ENCODE measurements around the gene PRR15L. TPM values are rescaled to one million over a fixed set of nuclear protein-coding genes. Genes with fewer than 3 reads are reported as not detected.
"Not testable (repeated sequence)": the region's sequence is repeated elsewhere in the genome, so short reads cannot be mapped to it uniquely, and the experiment has no call there.

The PRR15L gene
- total RNA-seq, 2 donors from 2014 or later = not detected

- Mint-ChIP-seq H3K36me3 (peaks cover 2 to 6% of the 10 kb centered on the region in 2 donors), H3K27ac (peak overlapping the region in 1 of 2 donors; percentile 14), H3K9me3 (no peaks in the 10 kb centered on the region)
- DNase-seq (ENCODE audit: low spot score in 2 of 2) = no peak
- ATAC-seq = no peak
Observed at GRCh38 chr17:47950448-47950847, 7.2 kb downstream of the PRR15L start.

GRCh38 chr17:47949946-47950345, 7.7 kb downstream of the PRR15L start:
- ATAC-seq = peak in 1 of 2 donors; percentile 10
- H3K27ac Mint-ChIP-seq = peak overlapping the region in 1 of 2 donors; percentile 14
- H3K36me3 Mint-ChIP-seq = peaks cover 7 to 11% of the 10 kb centered on the region in 2 donors
- peak in 1 of 2 donors; percentile 12 for DNase-seq (ENCODE audit: low spot score in 2 of 2)
- no peaks in the 10 kb centered on the region for H3K9me3 Mint-ChIP-seq

DNA sequence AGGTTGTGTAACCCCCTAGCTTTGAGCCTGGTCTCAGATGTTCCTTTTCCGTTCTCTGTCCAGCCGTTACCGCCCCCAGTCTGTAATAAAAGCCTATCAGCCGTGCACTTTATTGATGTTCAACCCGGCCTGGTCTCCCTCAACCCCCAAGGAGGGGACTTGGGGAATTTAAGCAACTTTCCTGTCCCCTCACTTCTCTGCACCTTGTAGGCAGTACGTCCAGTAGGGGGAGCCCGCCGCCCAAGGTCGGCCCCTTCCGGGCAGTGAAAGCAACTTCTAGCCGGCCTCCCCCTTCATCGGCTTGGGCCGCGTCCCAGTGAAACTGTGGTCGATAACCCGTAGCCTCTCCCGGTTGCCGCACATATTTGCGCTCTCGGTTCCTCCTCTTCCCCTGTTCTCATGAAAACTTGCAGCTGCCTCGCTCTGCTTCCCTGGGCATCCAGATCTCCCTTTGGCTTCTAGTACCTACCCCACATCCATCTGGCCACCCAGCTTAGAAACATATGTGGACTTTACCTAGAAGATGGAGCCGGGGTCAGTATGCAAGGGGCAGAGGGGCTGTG, 8.4 kb downstream of the PRR15L start:
- no peaks in the 10 kb centered on the region for H3K9me3 Mint-ChIP-seq
- DNase-seq (ENCODE audit: low spot score in 2 of 2) = peak; percentile 79 to 91
- peak; percentile 73 to 79 for ATAC-seq

DNA sequence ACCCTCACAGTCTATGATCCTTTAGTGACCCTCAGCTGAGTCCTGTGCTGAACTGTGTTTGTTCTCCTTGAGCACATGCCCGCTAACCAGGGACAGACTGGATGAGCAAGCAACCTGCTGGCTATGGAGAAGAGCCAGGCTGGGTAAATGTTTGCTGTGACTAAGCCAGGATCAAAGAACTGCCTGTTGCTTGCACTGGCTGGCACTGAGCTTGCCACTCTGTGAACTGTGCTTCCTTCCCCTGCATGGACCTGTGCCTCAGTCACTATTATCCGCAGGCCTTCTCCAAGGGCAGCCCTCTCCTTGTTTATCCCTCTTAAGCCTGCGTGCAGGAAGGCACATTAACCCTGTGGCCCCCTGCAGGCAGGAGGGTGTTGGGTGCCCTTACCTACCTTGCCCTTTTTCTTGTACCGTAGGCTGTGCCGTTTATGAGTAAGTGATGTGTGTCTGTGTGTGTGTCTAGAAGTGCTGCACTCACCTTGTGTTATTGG, 8.9 kb downstream of the PRR15L start:
- DNase-seq (ENCODE audit: low spot score in 2 of 2) = no peak
- peak in 1 of 2 donors; percentile 30 for ATAC-seq
- Mint-ChIP-seq H3K27ac (peak overlapping the region in 1 of 2 donors; percentile 14), H3K9me3 (no peaks in the 10 kb centered on the region), H3K36me3 (peaks cover 10 to 14% of the 10 kb centered on the region in 2 donors)

More for the DNA sequence above, 8.4 kb downstream of the PRR15L start:
- Mint-ChIP-seq H3K27ac (peak overlapping the region in 1 of 2 donors; percentile 14), H3K36me3 (peaks cover 10 to 14% of the 10 kb centered on the region in 2 donors)

DNA sequence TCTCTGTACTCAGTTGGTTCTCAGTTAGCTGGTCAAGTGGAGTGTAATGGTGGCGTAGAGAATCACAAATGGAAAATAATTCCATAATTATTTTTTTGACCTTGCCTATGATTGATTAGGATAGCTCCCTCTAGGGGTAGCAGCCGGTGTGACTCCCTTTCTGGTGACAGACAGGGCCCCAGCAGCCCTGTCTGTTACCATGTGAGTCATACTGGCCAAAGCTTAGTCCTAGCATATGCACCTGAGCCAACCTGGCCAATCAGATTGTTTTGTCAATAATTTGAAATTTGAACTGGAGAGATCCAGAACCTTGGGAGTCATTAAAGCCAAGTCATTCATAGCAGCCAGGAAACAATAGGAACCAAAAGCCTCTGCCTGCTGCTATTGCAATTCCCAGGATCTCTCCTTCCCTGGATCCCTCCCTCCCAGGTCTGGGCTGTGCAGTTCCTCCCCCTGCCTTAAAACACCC, 10.7 kb downstream of the PRR15L start:
- DNase-seq (ENCODE audit: low spot score in 2 of 2) = peak; percentile 72 to 79
- peak; percentile 89 for ATAC-seq
- Mint-ChIP-seq H3K27ac (peak overlapping the region in 1 of 2 donors; percentile 71), H3K9me3 (no peaks in the 10 kb centered on the region), H3K36me3 (peaks cover 13 to 18% of the 10 kb centered on the region in 2 donors)

DNA sequence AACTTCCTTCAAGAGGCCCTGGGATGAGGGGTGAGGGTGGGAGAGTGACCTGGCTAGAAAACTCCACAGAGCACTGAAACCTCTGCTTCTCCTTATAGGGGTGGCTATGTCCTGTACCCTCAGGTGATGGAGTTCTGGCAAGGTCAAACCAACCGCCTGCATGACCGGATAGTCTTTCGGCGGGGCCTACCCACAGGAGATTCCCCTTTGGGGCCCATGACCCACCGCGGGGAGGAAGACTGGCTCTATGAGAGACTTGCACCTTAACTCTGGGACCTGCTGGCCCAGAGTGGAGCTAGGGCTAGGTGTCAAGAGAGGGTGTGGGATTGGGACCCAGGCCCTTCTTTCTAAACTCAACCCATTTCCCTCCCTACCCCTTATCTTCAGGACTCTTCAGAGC, 11.2 kb downstream of the PRR15L start:
- H3K27ac Mint-ChIP-seq = peak overlapping the region in 1 of 2 donors; percentile 71
- DNase-seq (ENCODE audit: low spot score in 2 of 2) (no peak), ATAC-seq (no peak)
- H3K9me3 Mint-ChIP-seq = no peaks in the 10 kb centered on the region
- H3K36me3 Mint-ChIP-seq = peaks cover 18 to 22% of the 10 kb centered on the region in 2 donors

GRCh38 chr17:47945529-47946508, 11.9 kb downstream of the PRR15L start:
- DNase-seq (ENCODE audit: low spot score in 2 of 2) (no peak), ATAC-seq (no peak)
- Mint-ChIP-seq H3K36me3 (peaks cover 25 to 29% of the 10 kb centered on the region in 2 donors), H3K27ac (peak overlapping the region; percentile 31 to 71), H3K9me3 (peaks cover 4 to 6% of the 10 kb centered on the region in 2 donors)

DNA sequence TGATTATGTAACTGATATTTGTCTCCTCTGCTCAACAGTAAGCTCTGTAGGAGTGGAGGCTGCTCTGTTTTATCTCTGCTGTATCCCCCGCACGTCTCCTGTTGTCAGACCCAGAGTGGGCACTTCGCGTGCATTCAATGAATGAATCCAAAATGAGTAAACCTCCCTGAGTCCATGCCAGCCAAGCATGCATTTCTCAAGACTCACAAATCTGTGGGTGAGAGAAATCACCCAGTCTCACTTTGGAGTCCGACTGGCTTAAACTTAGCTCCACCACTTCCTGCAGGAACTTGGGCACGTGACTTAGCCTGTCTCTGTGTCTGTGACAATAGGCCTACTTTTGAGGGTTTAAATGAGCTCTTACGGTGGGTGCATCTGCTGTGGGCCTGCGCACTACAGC, 12.6 kb downstream of the PRR15L start:
- no peak for DNase-seq (ENCODE audit: low spot score in 2 of 2)
- no peak for ATAC-seq
- H3K27ac Mint-ChIP-seq = peak overlapping the region; percentile 23 to 71
- H3K36me3 Mint-ChIP-seq = peaks cover 30 to 31% of the 10 kb centered on the region in 2 donors
- peaks cover 6% of the 10 kb centered on the region in 2 donors for H3K9me3 Mint-ChIP-seq

DNA sequence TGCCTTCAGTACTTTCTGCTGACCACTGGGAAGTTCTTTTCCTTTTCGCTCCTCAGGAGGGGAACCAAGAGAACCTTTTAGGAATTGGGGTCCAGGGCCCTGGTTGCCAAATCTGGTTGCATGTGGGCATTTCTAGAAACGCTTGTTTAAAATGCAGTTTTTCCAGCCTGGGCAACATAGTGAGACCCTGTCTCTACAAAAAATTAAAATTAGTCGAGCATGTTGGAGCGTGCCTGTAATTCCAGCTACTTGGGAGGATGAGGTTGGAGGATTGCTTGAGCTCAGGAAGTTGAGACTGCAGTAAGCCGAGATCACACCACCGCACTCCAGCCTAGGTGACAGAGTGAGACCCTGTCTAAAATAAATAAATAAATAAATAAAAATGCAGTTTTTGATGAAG, 15.1 kb downstream of the PRR15L start:
- DNase-seq (ENCODE audit: low spot score in 2 of 2) (no peak), ATAC-seq (no peak)
- H3K36me3 Mint-ChIP-seq = peaks cover 26 to 33% of the 10 kb centered on the region in 2 donors
- peaks cover 6% of the 10 kb centered on the region in 2 donors for H3K9me3 Mint-ChIP-seq
- peak overlapping the region; percentile 93 to 96 for H3K27ac Mint-ChIP-seq

GRCh38 chr17:47942096-47942510, 15.6 kb downstream of the PRR15L start:
- Mint-ChIP-seq H3K27ac (peak overlapping the region; percentile 93 to 96), H3K36me3 (peaks cover 26 to 33% of the 10 kb centered on the region in 2 donors), H3K9me3 (peaks cover 6% of the 10 kb centered on the region in 2 donors)
- no peak for DNase-seq (ENCODE audit: low spot score in 2 of 2)
- no peak for ATAC-seq

GRCh38 chr17:47941246-47942095, 16.2 kb downstream of the PRR15L start, which contains the start of gene PNPO:
TSS of gene PNPO (plus strand) at chr17:47941571. CDS start at chr17:47941676, 105 bp downstream.
- Mint-ChIP-seq H3K27ac (peak within 1 kb of the TSS; percentile 94 to 96), H3K36me3 (peaks cover 26 to 33% of the 10 kb centered on the region in 2 donors), H3K9me3 (peaks cover 6% of the 10 kb centered on the region in 2 donors)
- ATAC-seq (peak; percentile 97), DNase-seq (ENCODE audit: low spot score in 2 of 2) (peak; percentile 90 to 94)

- DNase-seq (ENCODE audit: low spot score in 2 of 2) (no peak), ATAC-seq (no peak)
- peaks cover 6% of the 10 kb centered on the region in 2 donors for H3K9me3 Mint-ChIP-seq
- H3K27ac Mint-ChIP-seq = peak overlapping the region in 1 of 2 donors; percentile 7
- H3K36me3 Mint-ChIP-seq = peaks cover 15 to 23% of the 10 kb centered on the region in 2 donors
Observed at GRCh38 chr17:47937941-47938340, 19.7 kb downstream of the PRR15L start.

GRCh38 chr17:47935961-47936360, 21.7 kb downstream of the PRR15L start:
- DNase-seq (ENCODE audit: low spot score in 2 of 2) = no peak
- H3K36me3 Mint-ChIP-seq = peaks cover 2 to 10% of the 10 kb centered on the region in 2 donors
- H3K27ac Mint-ChIP-seq = no peak overlapping the region
- no peak for ATAC-seq
- H3K9me3 Mint-ChIP-seq = peaks cover 2 to 3% of the 10 kb centered on the region in 2 donors

- ATAC-seq = not testable (repeated sequence)
Observed at GRCh38 chr17:47935468-47935867, 22.2 kb downstream of the PRR15L start.

DNA sequence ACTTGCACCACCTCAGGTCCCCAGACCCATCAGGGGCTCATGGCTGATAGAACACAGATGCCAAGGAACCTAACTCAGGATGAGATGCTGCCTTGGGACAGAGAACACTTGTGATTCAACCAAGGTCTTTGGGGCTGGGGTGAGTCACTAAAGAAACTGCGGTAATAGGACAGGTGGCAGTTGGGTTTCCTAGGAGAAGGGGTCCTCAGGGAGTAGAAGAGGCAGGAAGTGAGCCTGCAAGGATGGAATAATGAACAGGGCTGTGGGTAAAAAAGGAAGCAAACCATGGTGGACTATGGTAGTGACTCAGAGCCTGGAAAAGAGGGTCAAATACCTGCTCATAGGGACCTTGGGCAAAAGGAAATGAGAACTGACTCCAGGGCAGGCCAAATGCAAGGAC, 22.8 kb downstream of the PRR15L start:
- Mint-ChIP-seq H3K27ac (no peak overlapping the region), H3K9me3 (no peaks in the 10 kb centered on the region), H3K36me3 (no peaks in the 10 kb centered on the region)
- ATAC-seq (no peak), DNase-seq (ENCODE audit: low spot score in 2 of 2) (no peak)

More at GRCh38 chr17:47935468-47935867, 22.2 kb downstream of the PRR15L start:
- peak overlapping the region in 1 of 2 donors; percentile 60 for H3K27ac Mint-ChIP-seq
- DNase-seq (ENCODE audit: low spot score in 2 of 2); H3K36me3 Mint-ChIP-seq; H3K9me3 Mint-ChIP-seq: not testable (repeated sequence)

DNA sequence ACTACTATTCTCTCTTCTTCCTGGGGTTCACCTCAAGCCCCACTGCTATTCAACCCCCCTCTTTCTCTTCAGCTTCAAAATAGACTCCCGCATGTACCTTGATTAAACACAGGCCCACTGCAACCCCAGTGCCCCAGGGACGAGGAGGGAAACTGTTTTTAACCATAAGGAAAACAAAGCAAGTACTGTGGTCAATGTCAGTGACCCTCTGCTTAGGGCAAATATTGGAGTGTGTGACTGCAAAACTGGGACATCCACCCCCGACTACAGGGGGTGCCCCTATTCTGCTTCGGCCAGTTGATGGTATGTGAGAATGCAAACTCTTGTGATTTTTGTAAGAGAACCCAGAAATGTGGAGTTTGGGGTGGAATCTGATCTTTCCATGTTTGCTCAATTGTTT, 25.8 kb downstream of the PRR15L start:
- Mint-ChIP-seq H3K9me3 (no peaks in the 10 kb centered on the region), H3K27ac (peak overlapping the region; percentile 0 to 77), H3K36me3 (no peaks in the 10 kb centered on the region)
- DNase-seq (ENCODE audit: low spot score in 2 of 2) (no peak), ATAC-seq (no peak)

All from activated naive CD4-positive, alpha-beta T cell treated with anti-CD3 and anti-CD28 coated beads, Interleukin-2, amount 50 U/mL, for 72 hours (primary cell).